SH-SY5Y (cell line): ENCODE measurements around the gene PLEKHA5.

ENCODE experiments used
- GATA2 ChIP-seq: IDR thresholded peaks from 2 replicates; pipeline ENCODE4 v1.6.1; 2011; ENCODE audit warnings: mild to moderate bottlenecking, low read depth, low read length
- GATA3 ChIP-seq: IDR thresholded peaks from 2 replicates; pipeline ENCODE4 v1.6.1; 2011; ENCODE audit warnings: low read depth, mild to moderate bottlenecking, low read length, moderate library complexity

GRCh38 chr12:19322376-19322775 lies 192.8 kb downstream of the PLEKHA5 start:
- TF ChIP-seq GATA2 (no peak), GATA3 (no peak)
